GM12878 (cell line): ENCODE results near the gene PPP1R9B. TPM values are rescaled to one million over a fixed set of nuclear protein-coding genes. Genes with fewer than 3 reads are reported as not detected.

ENCODE experiments used
- ATAC-seq: fragments of 200-7000 bp; cut with Tn5 transposase; 3 replicates; pipeline ENCODE4 v1.9.1; 2020; ENCODE audit warnings: mild to moderate bottlenecking, moderate library complexity
- BruUV-seq: library from RNA; stranded (reverse); fragments of 400-500 nt; replicated peaks from 2 replicates; lab custom pipeline; 2021; lab: Mats Ljungman, UMichigan
- CTCF ChIA-PET: fragments of 300-600 bp; sonication (Branson Sonifier 250); formaldehyde crosslinking; extraction: SDS; loops from one replicate; lab custom pipeline; 2021; ENCODE audit warnings: inconsistent platforms; lab: Yijun Ruan, JAX
- POLR2A ChIA-PET: fragments of 350-600 bp; formaldehyde crosslinking; extraction: SDS; loops from one replicate; lab custom pipeline; 2021; ENCODE audit warnings: inconsistent platforms; lab: Charles Lee
- RAD21 ChIA-PET: fragments of 300-600 bp; sonication (Branson Sonifier 250); formaldehyde crosslinking; loops from one replicate; lab custom pipeline; 2023; ENCODE audit warnings: antibody characterized with exemption; ENCODE audit not compliant: unreplicated experiment; lab: Charles Lee
- SMC1A ChIA-PET: fragments of 300-600 bp; sonication (Branson Sonifier 250); formaldehyde crosslinking; loops from one replicate; lab custom pipeline; 2023; ENCODE audit not compliant: unreplicated experiment, uncharacterized antibody; lab: Charles Lee
- DNase-seq: peaks from one replicate; pipeline ENCODE4 v3.0.0-alpha.2; 2011; ENCODE audit warnings: low read depth, low spot score
- FAIRE-seq: peaks from 3 replicates; lab custom pipeline; 2011; peaks lifted over from hg19 to GRCh38; lab: Jason Lieb, UNC
- H2AFZ ChIP-seq: 2 replicates; pipeline ENCODE4 v1.6.0; 2011; ENCODE audit warnings: low read depth, low read length, control low read depth; ENCODE audit not compliant: control insufficient read depth
- H3K27ac ChIP-seq: 2 replicates; pipeline ENCODE4 v1.5.1; 2011; ENCODE audit warnings: control low read depth; ENCODE audit not compliant: control insufficient read depth, insufficient read depth
- H3K27me3 ChIP-seq, 2 experiments: replicated peaks in 1 of 2; 2 replicates each; pipeline versions ENCODE4 v1.6.0 to v1.6.1; 2011; ENCODE audit warnings: low read length in 1 of 2; ENCODE audit not compliant: control insufficient read depth in 2 of 2, insufficient read depth in 2 of 2
- H3K36me3 ChIP-seq, 2 experiments: 2 replicates each; pipeline ENCODE4 v1.5.1; 2011; ENCODE audit warnings: low read length in 1 of 2; ENCODE audit not compliant: control insufficient read depth in 2 of 2, insufficient read depth in 2 of 2
- H3K4me1 ChIP-seq: 2 replicates; pipeline ENCODE4 v1.6.1; 2011; ENCODE audit warnings: mild to moderate bottlenecking, low read length, moderate library complexity, mixed read lengths; ENCODE audit not compliant: control insufficient read depth, insufficient read depth
- H3K4me2 ChIP-seq: 2 replicates; pipeline ENCODE4 v1.6.0; 2011; ENCODE audit warnings: control low read depth; ENCODE audit not compliant: control insufficient read depth, insufficient read depth
- H3K4me3 ChIP-seq: fragments of 200-600 bp; sonication (generic); 2 replicates; pipeline ENCODE4 v1.5.1; 2016
- H3K79me2 ChIP-seq: 2 replicates; pipeline ENCODE4 v1.6.0; 2011; ENCODE audit warnings: low read length; ENCODE audit not compliant: control insufficient read depth, insufficient read depth
- H3K9ac ChIP-seq: 2 replicates; pipeline ENCODE4 v1.8.0; 2011; ENCODE audit warnings: low read length, control low read depth, mixed read lengths; ENCODE audit not compliant: control insufficient read depth, insufficient read depth
- H3K9me3 ChIP-seq: replicated peaks from 3 replicates; pipeline ENCODE4 v1.5.1; 2011; ENCODE audit warnings: mild to moderate bottlenecking, low read length; ENCODE audit not compliant: control insufficient read depth, insufficient read depth
- H4K20me1 ChIP-seq: 2 replicates; pipeline ENCODE4 v1.6.0; 2011; ENCODE audit not compliant: control insufficient read depth, insufficient read depth
- HDGF ChIP-seq: fragments of 450-650 bp; IDR thresholded peaks from 2 replicates; pipeline ENCODE4 v1.6.1; 2016; ENCODE audit warnings: antibody characterized with exemption
- KDM1A ChIP-seq: fragments of 200-600 bp; sonication (generic); IDR thresholded peaks from 2 replicates; pipeline ENCODE4 v1.6.1; 2016; ENCODE audit warnings: borderline replicate concordance
- NFXL1 ChIP-seq: fragments of 450-650 bp; IDR thresholded peaks from 2 replicates; pipeline ENCODE4 v1.6.1; 2017; ENCODE audit warnings: antibody characterized with exemption, mild to moderate bottlenecking, borderline replicate concordance
- NR2F1 ChIP-seq: fragments of 450-650 bp; conservative IDR thresholded peaks from 2 replicates; pipeline ENCODE4 v1.6.1; 2017; ENCODE audit warnings: mild to moderate bottlenecking
- NRF1 ChIP-seq: conservative IDR thresholded peaks from 2 replicates; pipeline ENCODE4 v1.6.1; 2011; ENCODE audit warnings: mild to moderate bottlenecking, low read depth, low read length, improper control_type of control experiment
- POU2F2 ChIP-seq: IDR thresholded peaks from 3 replicates; pipeline ENCODE4 v1.6.1; 2011; ENCODE audit warnings: low read depth, mild to moderate bottlenecking, low read length, borderline replicate concordance
- RELB ChIP-seq: fragments of 450-650 bp; IDR thresholded peaks from 2 replicates; pipeline ENCODE4 v1.6.1; 2017; ENCODE audit warnings: low read depth, mild to moderate bottlenecking, moderate library complexity
- SREBF1 ChIP-seq: IDR thresholded peaks from 2 replicates; pipeline ENCODE4 v1.6.1; 2012; ENCODE audit warnings: mild to moderate bottlenecking, low read length
- WRNIP1 ChIP-seq: IDR thresholded peaks from 2 replicates; pipeline ENCODE4 v1.6.1; 2011; ENCODE audit warnings: low read depth, low read length, improper control_type of control experiment, borderline replicate concordance
- ZBED1 ChIP-seq: IDR thresholded peaks from 2 replicates; pipeline ENCODE4 v1.6.1; 2016; ENCODE audit warnings: borderline replicate concordance
- WGBS: methylation state at CpG from one replicate; pipeline ENCODE4 v1.1.6; 2016; ENCODE audit warnings: low lambda C conversion rate; ENCODE audit not compliant: insufficient replicate concordance, insufficient coverage; ENCODE audit errors: missing lambda C conversion rate; 5-methylcytosine and 5-hydroxymethylcytosine counted together
- in situ Hi-C: fragments of 300-500 bp; cut with MboI; formaldehyde crosslinking; loops from 9 replicates; pipeline ENCODE4 v1.14.3; 2018; ENCODE audit warnings: mixed read lengths
- intact Hi-C: fragments of 100-400 bp; cut with micrococcal nuclease; formaldehyde crosslinking; loops from one replicate; pipeline ENCODE4 v1.14.2; 2022; ENCODE audit not compliant: unreplicated experiment
- polyA plus RNA-seq, 11 experiments: library from polyadenylated mRNA; depleted of rRNA in 4 of 11; unstranded in 6 of 11; stranded (reverse) in 5 of 11; fragments of >200 nt; fragmentation: Nextera tagmentation in 4 of 11; fragmentation: Illumina TruSeq in 1 of 11; extraction: Ambion mirVana in 4 of 11; extraction: Trizol in 1 of 11; gene quantifications; 1 replicate in 1 of 11; 2 replicates in 10 of 11; pipeline versions ENCODE4 v1.2.1 to v1.2.3, GENCODE V29; 2011 to 2016; ENCODE audit warnings: inconsistent platforms in 2 of 11, missing spikeins in 2 of 11, low read depth in 1 of 11
- total RNA-seq, 4 experiments: library from RNA; depleted of rRNA in 3 of 4; stranded (reverse); fragments of >200 nt in 3 of 4; fragmentation: Illumina TruSeq in 1 of 4; extraction: Trizol in 1 of 4; gene quantifications; 2 replicates each; pipeline versions ENCODE4 v1.2.1 to v1.2.3, GENCODE V29; 2013 to 2021
- TF ChIP-seq, protein P1 (sequence below): IDR thresholded peaks from 2 replicates; pipeline ENCODE4 v1.6.1; 2011; ENCODE audit warnings: borderline replicate concordance, low read depth, mild to moderate bottlenecking, moderate library complexity, mixed read lengths, low read length; ENCODE audit not compliant: insufficient read depth; ENCODE audit errors: extremely low read length

The PPP1R9B gene
- total and polyA plus RNA-seq, 10 of the 15 experiments (the other 5 are each of a cell fraction or from before 2014, with no cell fraction given): 0.20 to 107 (median 37.5) TPM

DNA sequence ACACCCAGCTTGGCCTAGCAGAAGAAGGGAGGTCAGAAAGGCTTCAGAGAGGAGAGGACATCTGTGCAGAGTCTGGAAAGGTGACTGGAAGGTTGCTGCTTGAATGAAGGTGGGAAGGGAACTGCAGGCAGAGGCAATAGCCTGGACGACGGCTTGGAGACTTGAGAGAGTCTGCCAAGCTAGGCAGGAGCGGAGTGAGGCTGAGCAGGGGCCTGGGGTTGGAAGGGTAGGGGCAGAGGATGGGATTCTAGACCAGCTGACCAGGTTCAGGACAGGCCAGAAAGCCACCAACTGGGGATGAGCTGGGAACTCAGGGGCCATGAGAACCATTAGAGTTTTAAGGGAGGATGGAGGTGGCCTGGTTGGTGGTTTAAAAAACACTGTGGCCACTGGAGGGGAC is 15.0 kb upstream of the PPP1R9B start (continued):
- TF ChIP-seq, protein P1, sequence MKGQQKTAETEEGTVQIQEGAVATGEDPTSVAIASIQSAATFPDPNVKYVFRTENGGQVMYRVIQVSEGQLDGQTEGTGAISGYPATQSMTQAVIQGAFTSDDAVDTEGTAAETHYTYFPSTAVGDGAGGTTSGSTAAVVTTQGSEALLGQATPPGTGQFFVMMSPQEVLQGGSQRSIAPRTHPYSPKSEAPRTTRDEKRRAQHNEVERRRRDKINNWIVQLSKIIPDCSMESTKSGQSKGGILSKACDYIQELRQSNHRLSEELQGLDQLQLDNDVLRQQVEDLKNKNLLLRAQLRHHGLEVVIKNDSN: no peak
- TF ChIP-seq NFXL1 (no peak), SREBF1 (no peak), NR2F1 (no peak), WRNIP1 (no peak), HDGF (no peak), NRF1 (no peak)
- TF ChIP-seq, all 136 proteins: peak for 0

DNA sequence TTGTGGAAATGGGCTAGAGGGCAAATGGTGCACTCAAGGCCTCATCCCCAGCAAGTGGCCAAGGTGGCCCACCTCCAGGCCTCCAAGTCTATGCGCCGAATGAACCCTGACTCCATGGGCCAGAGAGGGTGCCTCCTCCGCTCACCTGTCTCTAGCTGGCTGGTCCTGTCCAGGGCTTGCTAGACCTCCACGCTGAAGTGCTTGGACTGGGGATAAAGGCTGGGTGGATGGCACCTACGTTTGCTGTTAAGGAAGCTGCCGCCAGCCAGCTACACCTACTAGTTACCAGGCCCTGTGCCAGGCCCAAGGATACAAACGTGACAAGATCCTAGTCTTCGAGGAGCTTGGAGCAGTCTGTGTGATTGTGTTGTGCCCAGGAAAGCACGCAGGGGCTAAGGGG is 14.6 kb upstream of the PPP1R9B start:
- DNase-seq (no peak), FAIRE-seq (no peak)
- no peaks in the 10 kb centered on the region for H4K20me1 ChIP-seq
- no peak overlapping the region for H2AFZ ChIP-seq
- no peaks in the 10 kb centered on the region for H3K36me3 ChIP-seq
- SMC1A ChIA-PET: interaction anchor here (0.8 to 2.9 kb wide), 6 partner anchors 13 to 166 kb away, joined by 3 to 22 read pairs (median 7); no protein-coding TSS in a partner anchor
- CTCF ChIA-PET: interaction anchor here (1.0 to 17.0 kb wide), 6 partner anchors 14 to 71 kb away, joined by 3 to 514 read pairs (median 22); partner anchors contain the start of gene PDK2
- H3K27ac ChIP-seq: no peak overlapping the region
- 54% methylated on average over 9 of the region's 9 CpGs for WGBS
- H3K9ac ChIP-seq: no peak overlapping the region
- H3K79me2 ChIP-seq: no peaks in the 10 kb centered on the region
- no peaks in the 10 kb centered on the region for H3K27me3 ChIP-seq
- H3K4me3 ChIP-seq: no peak overlapping the region
- RAD21 ChIA-PET: interaction anchor here (0.6 to 2.8 kb wide), 4 partner anchors 13 to 48 kb away, joined by 3 to 24 read pairs (median 8); partner anchors contain the start of gene PPP1R9B
- no peak overlapping the region for H3K4me2 ChIP-seq
- TF ChIP-seq RELB (no peak), WRNIP1 (no peak), KDM1A (no peak), ZBED1 (no peak), POU2F2 (no peak)
- TF ChIP-seq, all 136 proteins: peak for 0
- POLR2A ChIA-PET: interaction anchor here (0.6 to 2.8 kb wide), 4 partner anchors 11 to 135 kb away, joined by 3 to 18 read pairs (median 4); partner anchors contain the start of gene PDK2
- in situ Hi-C loops: no loop called here
- intact Hi-C loops: no loop called here
- ATAC-seq: no peak
- Histone ChIP-seq H3K9me3 (no peaks in the 10 kb centered on the region), H3K4me1 (peaks cover 26% of the 10 kb centered on the region)
- no TSS peak for BruUV-seq
